RWPE2 (cell line): Measurements from ENCODE around the gene NR2E3.
"Not testable (repeated sequence)": the region's sequence is repeated elsewhere in the genome, so short reads cannot be mapped to it uniquely, and the experiment has no call there.

Experiments
- ATAC-seq: fragments of 200-7000 bp; cut with Tn5 transposase; 3 replicates; pipeline ENCODE4 v1.9.1; 2021; ENCODE audit warnings: low read depth
- DNase-seq: peaks from one replicate; pipeline ENCODE4 v3.0.0-alpha.2; 2020; ENCODE audit warnings: low spot score
- H3K27ac ChIP-seq: fragments of 450-650 bp; 2 replicates; pipeline ENCODE4 v1.5.1; 2017; ENCODE audit warnings: mild to moderate bottlenecking; ENCODE audit not compliant: poor library complexity, severe bottlenecking
- H3K27me3 ChIP-seq: fragments of 250-450 bp; sonication (Bioruptor Pico); 2 replicates; pipeline ENCODE4 v1.5.1; 2021; ENCODE audit warnings: mild to moderate bottlenecking, moderate library complexity; ENCODE audit not compliant: insufficient read depth, poor library complexity, severe bottlenecking
- H3K36me3 ChIP-seq: fragments of 250-450 bp; sonication (Bioruptor Pico); 2 replicates; pipeline ENCODE4 v1.5.1; 2020; ENCODE audit warnings: low read depth, mild to moderate bottlenecking, moderate library complexity
- H3K4me1 ChIP-seq: fragments of 250-450 bp; sonication (Bioruptor Pico); 2 replicates; pipeline ENCODE4 v1.5.1; 2021; ENCODE audit warnings: mild to moderate bottlenecking, moderate library complexity; ENCODE audit not compliant: insufficient read depth, poor library complexity, severe bottlenecking
- H3K4me3 ChIP-seq: fragments of 250-450 bp; sonication (Bioruptor Pico); 2 replicates; pipeline ENCODE4 v1.5.1; 2021; ENCODE audit warnings: mild to moderate bottlenecking, moderate library complexity; ENCODE audit not compliant: severe bottlenecking
- H3K9me3 ChIP-seq: fragments of 250-450 bp; sonication (Bioruptor Pico); 2 replicates; pipeline ENCODE4 v1.5.1; 2021; ENCODE audit warnings: mild to moderate bottlenecking, moderate library complexity; ENCODE audit not compliant: severe bottlenecking
- CTCF ChIP-seq: fragments of 450-650 bp; IDR thresholded peaks from one replicate; pipeline ENCODE4 v1.5.1; 2017; ENCODE audit warnings: mild to moderate bottlenecking, moderate library complexity; ENCODE audit not compliant: poor library complexity, severe bottlenecking

NR2E3 gene

GRCh38 chr15:71826196-71826595 lies 15.8 kb downstream of the NR2E3 start:
- no peak for TF ChIP-seq CTCF
- H3K27me3 ChIP-seq = no peaks in the 10 kb centered on the region
- no peak overlapping the region for H3K27ac ChIP-seq
- peaks cover 3% of the 10 kb centered on the region for H3K9me3 ChIP-seq
- DNase-seq (no peak), ATAC-seq (no peak)
- H3K4me3 ChIP-seq = no peak overlapping the region
- no peaks in the 10 kb centered on the region for H3K4me1 ChIP-seq
- peaks cover 41% of the 10 kb centered on the region for H3K36me3 ChIP-seq

- H3K4me1 ChIP-seq = no peaks in the 10 kb centered on the region
- DNase-seq (no peak), ATAC-seq (no peak)
- H3K27me3 ChIP-seq = no peaks in the 10 kb centered on the region
- H3K9me3 ChIP-seq = no peaks in the 10 kb centered on the region
- no peak overlapping the region for H3K4me3 ChIP-seq
- peaks cover 33% of the 10 kb centered on the region for H3K36me3 ChIP-seq
- H3K27ac ChIP-seq = no peak overlapping the region
- no peak for TF ChIP-seq CTCF
Measured at GRCh38 chr15:71830981-71831380, 20.6 kb downstream of the NR2E3 start.

GRCh38 chr15:71841563-71841962 lies 31.2 kb downstream of the NR2E3 start:
- ATAC-seq (no peak), DNase-seq (no peak)
- Histone ChIP-seq H3K4me3 (no peak overlapping the region), H3K27ac (no peak overlapping the region), H3K27me3 (no peaks in the 10 kb centered on the region), H3K36me3 (peaks cover 13% of the 10 kb centered on the region), H3K4me1 (no peaks in the 10 kb centered on the region), H3K9me3 (no peaks in the 10 kb centered on the region)
- TF ChIP-seq CTCF = no peak

- no peak for TF ChIP-seq CTCF
- ATAC-seq (no peak), DNase-seq (no peak)
- Histone ChIP-seq H3K4me3 (no peak overlapping the region), H3K36me3 (peaks cover 38% of the 10 kb centered on the region), H3K9me3 (no peaks in the 10 kb centered on the region), H3K27ac (no peak overlapping the region), H3K4me1 (no peaks in the 10 kb centered on the region), H3K27me3 (no peaks in the 10 kb centered on the region)
Measured at GRCh38 chr15:71844916-71845315, 34.6 kb downstream of the NR2E3 start.

GRCh38 chr15:71853543-71853942 lies 43.2 kb downstream of the NR2E3 start:
- TF ChIP-seq CTCF = no peak
- no peak for DNase-seq
- no peaks in the 10 kb centered on the region for H3K27me3 ChIP-seq
- no peak for ATAC-seq
- H3K4me1 ChIP-seq = no peaks in the 10 kb centered on the region
- no peaks in the 10 kb centered on the region for H3K9me3 ChIP-seq
- no peak overlapping the region for H3K4me3 ChIP-seq
- peaks cover 48% of the 10 kb centered on the region for H3K36me3 ChIP-seq
- no peak overlapping the region for H3K27ac ChIP-seq

GRCh38 chr15:71858232-71858631 lies 47.9 kb downstream of the NR2E3 start:
- not testable (repeated sequence) for H3K27ac ChIP-seq, DNase-seq, H3K4me3 ChIP-seq, H3K27me3 ChIP-seq, ATAC-seq, H3K9me3 ChIP-seq, H3K4me1 ChIP-seq
- peaks cover 24% of the 10 kb centered on the region for H3K36me3 ChIP-seq
